GM21367 (cell line): ENCODE measurements around the gene QRFPR.
A peak's percentile ranks its signal among the peaks of the same experiment; 100 is the strongest.
"Not testable (repeated sequence)": the region's sequence is repeated elsewhere in the genome, so short reads cannot be mapped to it uniquely, and the experiment has no call there.

Source experiments
- ATAC-seq: cut with Tn5 transposase; IDR thresholded peaks from one replicate; pipeline ENCODE4 v1.9.1; 2021; ENCODE audit not compliant: unreplicated experiment

The QRFPR gene

DNA sequence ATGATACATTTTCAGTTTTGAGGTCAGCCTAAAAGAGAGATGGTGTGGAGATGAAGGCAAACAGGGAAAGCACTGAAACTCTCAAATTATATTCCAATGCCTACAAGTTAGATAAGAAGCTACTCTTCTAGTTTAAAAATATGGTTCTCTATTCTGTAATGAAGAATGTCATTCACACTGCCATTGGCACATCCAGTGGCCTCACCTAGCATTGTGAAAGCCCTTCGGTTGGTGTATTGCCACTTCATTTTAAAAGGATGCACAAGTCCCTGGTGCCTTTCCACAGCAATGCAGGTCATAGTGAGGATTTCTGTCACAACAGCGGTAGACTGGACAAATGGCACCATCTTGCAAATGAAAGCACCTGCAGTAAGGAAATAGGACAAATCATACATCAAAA lies 40.6 kb downstream of the QRFPR start:
- no peak for ATAC-seq

- ATAC-seq, result no peak
Measured at GRCh38 chr4:121339824-121340223, 41.0 kb downstream of the QRFPR start.

DNA sequence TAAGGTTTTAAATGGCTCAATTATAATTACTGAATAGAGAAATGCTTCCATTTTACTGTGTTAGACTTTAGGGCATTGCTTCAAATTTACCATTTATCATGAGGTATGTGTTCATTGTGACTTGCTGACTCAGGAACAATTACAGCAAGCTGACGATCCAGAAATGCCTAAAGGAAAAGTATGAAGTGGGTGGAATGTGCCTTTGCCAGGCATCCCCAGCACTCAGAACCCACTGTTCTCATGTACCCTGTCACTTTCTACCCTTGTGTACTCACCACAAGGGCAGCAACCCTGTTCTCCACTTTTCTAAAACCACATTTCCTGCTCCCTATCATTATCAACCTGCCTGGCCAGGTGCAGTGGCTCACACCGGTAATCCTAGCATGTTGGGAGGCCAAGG lies 41.5 kb downstream of the QRFPR start:
- no peak for ATAC-seq

DNA sequence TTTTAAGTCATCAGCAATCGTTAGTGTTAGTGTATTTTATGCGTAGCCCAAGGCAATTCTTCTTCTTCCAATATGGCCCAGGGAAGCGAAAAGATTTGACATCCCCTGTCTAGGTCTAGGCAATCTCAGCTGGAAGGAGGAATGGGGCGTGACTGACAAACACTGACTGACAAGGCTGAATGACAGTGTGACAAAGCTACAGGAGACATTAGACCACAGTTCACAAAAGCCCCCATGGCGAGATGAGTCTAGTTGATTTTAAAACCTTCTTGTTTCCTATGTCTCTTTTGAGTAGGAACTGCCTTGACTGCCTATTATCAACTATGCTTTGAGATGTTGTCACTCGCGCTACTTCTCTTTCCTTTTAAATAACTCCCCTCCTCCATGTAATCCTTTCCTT lies 42.3 kb downstream of the QRFPR start:
- ATAC-seq, result no peak

DNA sequence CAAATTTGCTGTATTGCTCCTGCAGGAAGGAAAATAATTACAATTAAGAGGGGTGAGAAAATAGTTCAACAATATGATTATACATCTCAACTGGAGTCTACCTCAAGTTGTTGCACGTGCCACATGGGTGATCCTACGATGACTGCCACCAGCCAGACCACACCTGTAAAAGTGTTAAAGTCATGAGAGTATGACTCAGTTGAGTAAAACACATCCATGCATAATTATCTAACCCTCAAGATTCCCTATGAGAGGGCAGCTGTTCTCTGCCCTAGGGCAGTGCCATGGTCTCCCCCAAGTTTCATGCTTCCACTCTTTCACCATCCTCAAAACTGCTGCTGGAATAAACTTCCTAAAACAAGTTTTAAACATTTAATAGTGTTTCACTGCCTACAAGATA lies 44.1 kb downstream of the QRFPR start:
- ATAC-seq, result no peak

DNA sequence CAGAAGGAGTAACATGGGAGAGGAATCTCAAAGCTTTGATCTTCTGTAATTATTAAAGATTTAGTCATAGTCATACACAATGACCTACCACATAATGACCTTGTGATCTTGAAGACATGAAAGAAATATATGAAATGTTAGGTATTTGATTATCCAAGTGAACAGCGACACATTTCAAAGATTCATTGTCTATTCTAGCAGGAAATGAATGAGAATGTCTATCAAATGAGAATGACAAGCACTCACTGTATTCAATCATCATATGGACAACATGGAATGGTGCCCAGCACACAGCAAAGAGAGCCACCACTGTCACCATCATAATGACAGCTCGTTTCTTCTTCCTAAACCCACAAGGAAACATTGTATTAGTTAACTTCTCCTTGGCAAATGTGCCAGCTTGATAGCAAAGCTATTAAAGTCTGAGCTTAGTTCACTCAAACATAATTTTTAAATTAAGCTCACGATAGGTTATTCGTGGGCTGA lies 50.6 kb downstream of the QRFPR start:
- ATAC-seq, result no peak

- no peak for ATAC-seq
Measured at GRCh38 chr4:121326597-121326996, 54.2 kb downstream of the QRFPR start.

- ATAC-seq, result no peak
Measured at GRCh38 chr4:121324331-121324730, 56.5 kb downstream of the QRFPR start.

DNA sequence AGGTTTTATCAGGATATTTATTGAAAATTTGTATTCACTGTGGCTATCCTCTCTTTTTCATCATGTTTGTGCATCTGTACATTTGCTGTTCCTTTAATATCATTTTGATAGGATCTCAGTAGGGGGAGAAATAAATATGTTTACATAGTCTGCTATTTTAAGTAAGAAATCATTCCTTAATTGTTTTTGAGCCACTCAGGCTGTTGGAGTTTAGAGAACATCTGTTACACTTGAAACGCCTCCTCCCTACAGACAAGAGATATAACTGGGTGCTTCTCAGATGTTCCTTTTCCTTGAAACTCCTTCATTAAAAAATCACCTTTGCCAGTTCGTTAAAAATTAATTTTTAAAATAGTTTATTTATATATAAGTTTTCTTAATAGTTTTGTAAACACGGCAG lies 59.4 kb downstream of the QRFPR start:
- ATAC-seq, result no peak

DNA sequence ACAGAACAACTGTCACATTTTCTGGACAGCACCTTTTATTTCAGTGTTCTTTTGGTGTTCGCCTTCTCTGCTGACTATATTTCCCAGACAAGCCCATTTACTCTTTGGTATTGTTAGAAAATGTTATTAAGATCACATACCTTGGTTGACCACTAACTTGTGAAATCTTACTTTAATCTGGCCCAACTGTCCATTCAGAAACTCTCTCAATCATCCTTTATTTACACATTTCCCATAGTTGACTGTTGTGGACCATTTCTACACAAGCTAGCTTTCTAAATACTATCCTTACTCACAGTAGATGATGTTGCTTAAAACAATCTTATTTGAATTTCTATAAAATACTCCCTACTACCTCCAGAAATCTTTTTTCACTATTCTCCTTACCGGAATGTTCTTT lies 64.7 kb downstream of the QRFPR start:
- no peak for ATAC-seq

- ATAC-seq, result not testable (repeated sequence)
Measured at GRCh38 chr4:121313430-121313829, 67.4 kb downstream of the QRFPR start.

GRCh38 chr4:121308828-121309227 lies 72.0 kb downstream of the QRFPR start:
- ATAC-seq, result no peak

- no peak for ATAC-seq
Measured at GRCh38 chr4:121308328-121308663, 72.5 kb downstream of the QRFPR start.

GRCh38 chr4:121307445-121308327 lies 73.1 kb downstream of the QRFPR start:
- ATAC-seq, result peak; percentile 92

GRCh38 chr4:121306931-121307330 lies 73.9 kb downstream of the QRFPR start:
- ATAC-seq, result no peak

DNA sequence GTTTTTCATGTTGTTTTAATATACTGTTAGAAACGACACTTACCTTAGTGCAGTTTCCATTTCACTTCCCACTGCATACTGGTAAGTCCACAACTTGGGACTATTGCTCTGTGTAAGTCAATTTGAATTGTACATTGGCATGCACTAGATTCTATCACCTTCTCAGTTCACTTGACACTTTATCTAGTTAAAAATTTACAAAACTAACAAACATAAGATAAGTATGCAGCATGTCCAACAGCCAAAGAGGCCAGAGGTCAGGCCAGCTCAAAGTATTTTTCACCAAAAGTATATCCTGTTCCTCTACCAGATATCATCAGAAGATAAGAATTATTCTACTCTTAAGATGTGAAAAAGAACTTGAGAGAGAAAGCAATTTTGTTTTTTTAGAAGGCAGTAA lies 75.9 kb downstream of the QRFPR start:
- no peak for ATAC-seq

- ATAC-seq, result no peak
Measured at GRCh38 chr4:121299367-121299766, 81.5 kb downstream of the QRFPR start.

- ATAC-seq, result no peak
Measured at GRCh38 chr4:121283319-121283718, 97.5 kb downstream of the QRFPR start.

- no peak for ATAC-seq
Measured at GRCh38 chr4:121280425-121280824, 100.4 kb downstream of the QRFPR start.

GRCh38 chr4:121278811-121279368 lies 101.9 kb downstream of the QRFPR start:
- ATAC-seq, result peak; percentile 78
